ENCODE data around the gene SMARCC2.
A peak's percentile ranks its signal among the peaks of the same experiment; 100 is the strongest.

Gene SMARCC2

GRCh38 chr12:56192582-56192981 is 3.3 kb upstream of the SMARCC2 start:
- POLR2A ChIA-PET: no interaction called here
- DNase-seq (ENCODE audit: extremely low spot score): no peak
- no peak for TF ChIP-seq CTCF (IDR thresholded peaks at IDR 0.05; ENCODE audit: control extremely low read depth, extremely low read depth, low read depth, missing control alignments)
- CTCF ChIA-PET: interaction anchor here (0.9 to 9.6 kb wide), 18 partner anchors 9 to 453 kb away, joined by 3 to 243 read pairs (median 6); partner anchors contain the start of genes ANKRD52, ESYT1, MIP and RNF41

- no peak for DNase-seq (ENCODE audit: extremely low spot score)
- ChIA-PET POLR2A (no interaction called here), CTCF (interaction anchor here (1.0 to 9.6 kb wide), 15 partner anchors 9 to 451 kb away, joined by 3 to 243 read pairs (median 22); partner anchors contain the start of genes ESYT1, RNF41 and ZC3H10)
- TF ChIP-seq CTCF (IDR thresholded peaks at IDR 0.05; ENCODE audit: control extremely low read depth, extremely low read depth, low read depth, missing control alignments): no peak
These were observed 1.4 kb upstream of the SMARCC2 start for GRCh38 chr12:56190695-56191155.

- TF ChIP-seq CTCF (IDR thresholded peaks at IDR 0.05; ENCODE audit: control extremely low read depth, extremely low read depth, low read depth, missing control alignments): no peak
- ChIA-PET CTCF (interaction anchor here (0.8 to 9.6 kb wide), 65 partner anchors 10 to 451 kb away, joined by 3 to 243 read pairs (median 5); partner anchors contain the start of genes ANKRD52, ESYT1, IL23A and MYL6), POLR2A (interaction anchor here (0.5 to 3.0 kb wide), 10 partner anchors 22 to 286 kb away, joined by 3 to 16 read pairs (median 8); partner anchors contain the start of genes ESYT1, RNF41 and ZC3H10)
- DNase-seq (ENCODE audit: extremely low spot score): peak; percentile 75
These were observed 823 bp upstream of the SMARCC2 start for GRCh38 chr12:56189918-56190694.

- ChIA-PET CTCF (interaction anchor here (0.7 to 9.6 kb wide), 42 partner anchors 11 to 449 kb away, joined by 3 to 243 read pairs (median 5); partner anchors contain the start of genes ANKRD52, ESYT1, PA2G4 and PAN2), POLR2A (interaction anchor here (1.0 to 3.0 kb wide), 7 partner anchors 23 to 282 kb away, joined by 3 to 16 read pairs (median 8); partner anchors contain the start of genes ESYT1 and ZC3H10)
- no peak for TF ChIP-seq CTCF (IDR thresholded peaks at IDR 0.05; ENCODE audit: control extremely low read depth, extremely low read depth, low read depth, missing control alignments)
- peak; percentile 29 for DNase-seq (ENCODE audit: extremely low spot score)
These were observed 545 bp downstream of the SMARCC2 start for GRCh38 chr12:56188778-56189098.

GRCh38 chr12:56188131-56188777 is 1.0 kb downstream of the SMARCC2 start:
- no peak for TF ChIP-seq CTCF (IDR thresholded peaks at IDR 0.05; ENCODE audit: control extremely low read depth, extremely low read depth, low read depth, missing control alignments)
- POLR2A ChIA-PET: interaction anchor here (1.1 to 3.0 kb wide), 6 partner anchors 25 to 283 kb away, joined by 3 to 16 read pairs (median 6); partner anchors contain the start of genes RAB5B and ZC3H10
- no peak for DNase-seq (ENCODE audit: extremely low spot score)
- CTCF ChIA-PET: interaction anchor here (0.8 to 9.6 kb wide), 20 partner anchors 11 to 449 kb away, joined by 3 to 243 read pairs (median 8); partner anchors contain the start of genes ANKRD52, ESYT1, RNF41 and ZC3H10

GRCh38 chr12:56186957-56187356 is 2.3 kb downstream of the SMARCC2 start:
- no peak for DNase-seq (ENCODE audit: extremely low spot score)
- CTCF ChIA-PET: interaction anchor here (0.8 to 9.6 kb wide), 8 partner anchors 10 to 63 kb away, joined by 3 to 243 read pairs (median 49); partner anchors contain the start of genes ESYT1, MYL6, RNF41 and ZC3H10
- POLR2A ChIA-PET: interaction anchor here (0.6 to 3.0 kb wide), 3 partner anchors 24 to 287 kb away, joined by 3 to 9 read pairs (median 4); no protein-coding TSS in a partner anchor
- no peak for TF ChIP-seq CTCF (IDR thresholded peaks at IDR 0.05; ENCODE audit: control extremely low read depth, extremely low read depth, low read depth, missing control alignments)

Measured in GM10248 (cell line).